Measurements from ENCODE around the gene WNT8A. TPM values are rescaled to one million over a fixed set of nuclear protein-coding genes. Genes with fewer than 3 reads are reported as not detected.

The WNT8A gene
- total and polyA plus RNA-seq, 2 of the 4 experiments (the other 2 are of a cell fraction): not detected

- Histone ChIP-seq H3K4me3 (ENCODE audit: insufficient read depth, low read depth, low read length) (no peak overlapping the region), H2AK9ac (replicated peaks; ENCODE audit: low read depth, low read length, poor library complexity) (no peak overlapping the region), H2BK15ac (ENCODE audit: low read depth, low read length) (no peak overlapping the region), H3K36me3 (ENCODE audit: control insufficient read depth, insufficient read depth, low read length) (no peaks in the 10 kb centered on the region), H4K5ac (ENCODE audit: low read depth, low read length) (no peak overlapping the region), H2AK5ac (ENCODE audit: low read depth, low read length) (no peak overlapping the region), H3K56ac (ENCODE audit: extremely low read depth, insufficient read depth, low read length) (no peak overlapping the region), H3K4ac (ENCODE audit: low read depth, low read length) (no peak overlapping the region), H3K27me3 (ENCODE audit: control insufficient read depth, insufficient read depth, low read length) (peaks cover 36% of the 10 kb centered on the region), H2AFZ (replicated peaks; ENCODE audit: low read length, poor library complexity) (no peak overlapping the region), H3K14ac (replicated peaks; ENCODE audit: low read depth, low read length) (no peak overlapping the region), H4K8ac (ENCODE audit: low read depth in 2 of 2, low read length in 2 of 2) (no peak overlapping the region), H3K9me3 (ENCODE audit: control insufficient read depth, insufficient read depth, low read length) (no peaks in the 10 kb centered on the region), H3K4me1 (ENCODE audit: control insufficient read depth, insufficient read depth, low read length) (no peaks in the 10 kb centered on the region), H3K79me1 (ENCODE audit: low read depth in 1 of 2, low read length in 2 of 2) (no peaks in the 10 kb centered on the region), H4K20me1 (ENCODE audit: insufficient read depth, low read length) (no peaks in the 10 kb centered on the region), H3K27ac (ENCODE audit: insufficient read depth, low read length) (no peak overlapping the region), H2BK20ac (ENCODE audit: low read depth, low read length) (no peak overlapping the region), H3K18ac (ENCODE audit: low read depth, low read length) (no peak overlapping the region), H2BK5ac (ENCODE audit: low read depth, low read length, poor library complexity, severe bottlenecking) (no peak overlapping the region), H3K4me2 (ENCODE audit: low read depth, low read length) (no peak overlapping the region), H3K9me1 (ENCODE audit: insufficient read depth, low read length) (no peaks in the 10 kb centered on the region), H2BK120ac (ENCODE audit: low read depth, low read length) (no peak overlapping the region), H3K9ac (ENCODE audit: low read depth, low read length) (no peak overlapping the region), H3K23ac (ENCODE audit: low read depth, low read length) (no peak overlapping the region), H4K91ac (ENCODE audit: insufficient read depth, low read depth, low read length) (no peak overlapping the region)
- dilution Hi-C loops (cut with HindIII; ENCODE audit: low sequenced_read_pairs, unreplicated experiment): no loop called here
- intact Hi-C loops (cut with micrococcal nuclease): no loop called here
- no CpG with 5 or more reads among the region's 4 CpGs for WGBS, 2 experiments (ENCODE audit: extremely low coverage in 2 of 2, insufficient read length in 1 of 2)
- TF ChIP-seq, protein P1, sequence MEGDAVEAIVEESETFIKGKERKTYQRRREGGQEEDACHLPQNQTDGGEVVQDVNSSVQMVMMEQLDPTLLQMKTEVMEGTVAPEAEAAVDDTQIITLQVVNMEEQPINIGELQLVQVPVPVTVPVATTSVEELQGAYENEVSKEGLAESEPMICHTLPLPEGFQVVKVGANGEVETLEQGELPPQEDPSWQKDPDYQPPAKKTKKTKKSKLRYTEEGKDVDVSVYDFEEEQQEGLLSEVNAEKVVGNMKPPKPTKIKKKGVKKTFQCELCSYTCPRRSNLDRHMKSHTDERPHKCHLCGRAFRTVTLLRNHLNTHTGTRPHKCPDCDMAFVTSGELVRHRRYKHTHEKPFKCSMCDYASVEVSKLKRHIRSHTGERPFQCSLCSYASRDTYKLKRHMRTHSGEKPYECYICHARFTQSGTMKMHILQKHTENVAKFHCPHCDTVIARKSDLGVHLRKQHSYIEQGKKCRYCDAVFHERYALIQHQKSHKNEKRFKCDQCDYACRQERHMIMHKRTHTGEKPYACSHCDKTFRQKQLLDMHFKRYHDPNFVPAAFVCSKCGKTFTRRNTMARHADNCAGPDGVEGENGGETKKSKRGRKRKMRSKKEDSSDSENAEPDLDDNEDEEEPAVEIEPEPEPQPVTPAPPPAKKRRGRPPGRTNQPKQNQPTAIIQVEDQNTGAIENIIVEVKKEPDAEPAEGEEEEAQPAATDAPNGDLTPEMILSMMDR (conservative IDR thresholded peaks at IDR 0.05; ENCODE audit: low read depth, low read length): no peak
- in situ Hi-C loops (cut with MboI; ENCODE audit: low sequenced_read_pairs): no loop called here
- ATAC-seq (ENCODE audit: low read depth) (no peak), DNase-seq (no peak)
- CTCF ChIA-PET: no interaction called here
- POLR2A ChIA-PET (ENCODE audit: unreplicated experiment): no interaction called here
- no TSS peak for BruUV-seq (replicated peaks)
Measured at GRCh38 chr5:138091685-138092084, 7.9 kb downstream of the WNT8A start.
